Measurements from ENCODE around the gene PIK3AP1.
"Not testable (repeated sequence)": the region's sequence is repeated elsewhere in the genome, so short reads cannot be mapped to it uniquely, and the experiment has no call there.

The PIK3AP1 gene

DNA sequence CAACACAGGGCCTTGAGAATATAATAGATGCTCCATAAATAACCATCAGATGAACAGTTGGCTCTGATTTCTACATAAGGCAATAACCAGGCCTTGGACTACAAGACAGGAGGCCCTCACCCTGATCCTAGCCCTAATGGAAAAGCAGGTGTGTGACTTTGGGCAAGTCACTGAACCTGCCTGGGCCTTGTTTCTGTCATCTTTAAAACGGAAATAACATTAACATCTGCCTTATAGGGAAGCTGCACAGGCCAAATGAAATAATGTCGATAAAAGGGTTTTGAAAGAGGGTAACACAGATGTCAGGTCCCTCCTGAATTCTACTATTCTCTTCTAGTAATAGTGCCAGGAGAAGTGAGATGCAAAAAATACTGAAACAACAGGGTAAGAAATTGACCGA, 20.7 kb downstream of the PIK3AP1 start:
- DNase-seq (ENCODE audit: low read depth in 1 of 2, low spot score in 1 of 2), result no peak

DNA sequence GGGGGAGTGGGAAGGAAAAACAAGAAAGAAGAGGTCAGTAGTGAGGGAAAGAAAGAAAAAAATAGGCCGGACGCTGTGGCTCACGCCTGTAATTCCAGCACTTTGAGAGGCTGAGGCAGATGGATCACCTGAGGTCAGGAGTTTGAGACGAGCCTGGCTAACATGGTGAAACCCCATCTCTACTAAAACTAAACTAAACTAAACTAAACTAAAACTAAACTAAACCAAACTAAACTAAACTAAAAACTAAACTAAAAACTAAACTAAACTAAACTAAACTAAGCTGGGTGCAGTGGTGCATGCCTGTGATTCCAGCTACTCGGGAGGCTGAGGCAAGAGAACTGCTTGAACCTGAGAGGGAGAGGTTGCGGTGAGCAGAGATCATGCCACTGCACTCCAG, 22.0 kb downstream of the PIK3AP1 start:
- not testable (repeated sequence) for DNase-seq (ENCODE audit: low read depth in 1 of 2, low spot score in 1 of 2)

GRCh38 chr10:96697438-96697837, 22.9 kb downstream of the PIK3AP1 start:
- DNase-seq (ENCODE audit: low read depth in 1 of 2, low spot score in 1 of 2), result no peak

DNA sequence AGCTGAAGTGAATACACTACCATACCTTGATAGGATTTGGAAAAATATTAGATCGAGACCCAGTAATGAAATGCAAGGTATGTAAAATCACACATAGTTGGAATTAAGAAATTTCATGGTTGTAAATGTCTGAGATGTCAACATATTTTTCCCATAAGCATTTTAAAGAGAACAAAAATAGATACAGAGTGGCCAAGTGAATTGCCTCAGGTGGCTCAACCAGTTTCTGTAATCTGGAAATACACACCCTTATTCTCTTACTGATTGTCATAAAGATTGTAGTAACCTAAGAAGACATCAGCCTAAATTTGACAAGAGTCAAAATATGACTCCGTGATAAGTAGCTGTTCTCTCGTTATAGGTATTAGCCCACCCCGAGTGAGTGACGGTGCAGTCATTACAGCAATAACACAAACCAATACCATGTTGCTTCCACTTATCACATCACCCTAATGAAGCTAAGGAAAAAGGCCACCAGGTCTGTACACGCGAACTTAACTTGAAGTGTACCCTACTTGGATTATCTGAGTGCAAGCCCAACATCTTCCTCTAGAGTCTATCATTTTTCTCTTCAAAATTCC, 23.4 kb downstream of the PIK3AP1 start:
- DNase-seq (ENCODE audit: low read depth in 1 of 2, low spot score in 1 of 2), result no peak

DNA sequence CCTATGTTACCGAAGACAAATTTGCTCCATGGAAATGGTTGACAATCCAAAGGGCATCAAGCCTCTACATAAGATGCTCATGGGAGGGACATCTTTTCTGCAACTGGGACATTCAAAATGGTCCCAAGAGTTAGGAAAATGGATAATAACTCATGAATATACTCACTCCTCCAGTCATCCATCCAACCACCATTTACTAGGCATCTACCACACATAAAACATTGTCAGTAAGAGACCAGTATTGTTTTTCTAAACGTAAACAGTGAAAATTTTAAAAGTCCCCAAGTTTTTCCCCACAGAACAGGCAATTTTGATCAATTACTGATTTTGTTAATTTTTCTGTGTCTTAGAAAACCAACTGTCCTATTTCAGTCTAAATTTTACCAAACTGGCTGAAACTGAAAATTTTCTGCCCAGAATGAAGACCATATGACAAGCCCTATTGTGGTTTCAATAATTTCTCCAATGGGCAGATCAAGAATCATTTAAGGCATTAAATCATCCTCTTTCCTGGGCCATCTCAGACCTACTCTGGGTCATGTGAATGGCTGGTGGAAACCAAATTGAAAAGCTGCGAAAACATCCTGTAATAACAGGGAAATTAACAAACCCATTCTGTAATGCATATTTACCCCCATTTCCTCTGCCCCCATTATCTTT, 24.2 kb downstream of the PIK3AP1 start:
- no peak for DNase-seq (ENCODE audit: low read depth in 1 of 2, low spot score in 1 of 2)

- no peak for DNase-seq (ENCODE audit: low read depth in 1 of 2, low spot score in 1 of 2)
Observed at GRCh38 chr10:96695366-96695765, 24.9 kb downstream of the PIK3AP1 start.

- DNase-seq (ENCODE audit: low read depth in 1 of 2, low spot score in 1 of 2), result no peak
Observed at GRCh38 chr10:96693431-96693830, 26.9 kb downstream of the PIK3AP1 start.

GRCh38 chr10:96692427-96692826, 27.9 kb downstream of the PIK3AP1 start:
- DNase-seq (ENCODE audit: low read depth in 1 of 2, low spot score in 1 of 2), result no peak

DNA sequence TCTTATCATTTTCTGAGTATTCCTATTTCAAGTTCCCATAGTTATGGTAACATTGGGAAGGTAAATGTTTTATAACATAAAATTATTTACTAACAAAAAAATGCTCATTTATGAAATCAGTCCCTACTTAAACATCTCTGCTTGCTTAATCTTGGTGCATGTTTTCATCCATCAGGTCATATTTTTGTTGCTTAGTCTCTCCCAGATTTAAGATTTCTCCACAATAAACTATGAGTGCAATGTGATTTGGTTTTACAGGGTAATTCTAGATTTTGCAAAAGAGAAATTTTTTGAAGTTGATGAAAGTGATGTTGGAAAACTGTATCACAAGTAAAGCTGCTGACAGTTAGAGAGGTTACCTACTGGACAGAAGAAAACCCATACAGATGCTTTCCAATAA, 28.6 kb downstream of the PIK3AP1 start:
- no peak for DNase-seq (ENCODE audit: low read depth in 1 of 2, low spot score in 1 of 2)

DNA sequence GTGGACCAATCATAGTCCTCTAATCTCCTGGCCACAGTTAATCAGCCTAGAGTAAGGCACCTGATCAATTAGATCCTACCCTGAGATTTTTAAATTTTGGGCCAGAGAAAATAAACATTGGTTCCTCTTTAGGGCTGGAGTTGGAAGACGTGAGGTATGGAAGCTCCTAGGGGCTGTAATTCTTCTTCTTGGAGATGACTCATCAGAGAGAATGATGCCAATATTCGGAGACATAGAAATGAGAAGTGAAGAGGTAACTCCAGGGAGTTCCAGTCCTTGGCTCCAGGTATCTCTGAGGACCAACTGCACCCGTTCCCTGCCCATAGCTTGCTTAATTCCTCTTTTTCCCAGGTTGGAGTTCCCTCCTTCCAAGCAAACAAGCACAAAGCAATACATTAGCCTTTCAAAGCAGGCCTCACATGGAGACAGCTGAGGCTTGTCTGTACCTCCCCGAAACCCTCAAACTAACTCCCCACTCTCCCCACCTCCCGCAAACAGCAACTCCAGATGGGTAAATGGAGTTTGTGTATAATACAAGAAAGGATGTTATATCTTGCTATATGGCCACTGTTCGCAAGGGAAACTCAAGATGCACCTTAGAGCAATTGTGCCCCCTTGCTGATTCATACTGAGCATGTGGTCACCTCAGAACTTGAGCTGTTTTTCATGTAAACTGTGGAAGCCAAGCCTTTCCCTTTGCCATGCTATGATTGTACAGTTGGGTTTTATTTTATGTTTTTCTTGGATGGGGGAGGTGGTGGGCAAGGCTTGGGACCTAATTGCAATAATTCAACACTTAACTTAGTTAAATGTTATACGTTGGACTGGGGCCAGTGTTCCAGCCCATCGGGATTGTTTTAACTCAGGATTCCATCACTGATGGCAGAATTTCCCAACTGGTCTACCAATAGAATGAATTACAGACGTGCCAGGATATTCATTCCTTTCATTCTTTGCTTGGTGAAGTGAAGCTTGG, 29.3 kb downstream of the PIK3AP1 start:
- DNase-seq (ENCODE audit: low read depth in 1 of 2, low spot score in 1 of 2), result no peak

DNA sequence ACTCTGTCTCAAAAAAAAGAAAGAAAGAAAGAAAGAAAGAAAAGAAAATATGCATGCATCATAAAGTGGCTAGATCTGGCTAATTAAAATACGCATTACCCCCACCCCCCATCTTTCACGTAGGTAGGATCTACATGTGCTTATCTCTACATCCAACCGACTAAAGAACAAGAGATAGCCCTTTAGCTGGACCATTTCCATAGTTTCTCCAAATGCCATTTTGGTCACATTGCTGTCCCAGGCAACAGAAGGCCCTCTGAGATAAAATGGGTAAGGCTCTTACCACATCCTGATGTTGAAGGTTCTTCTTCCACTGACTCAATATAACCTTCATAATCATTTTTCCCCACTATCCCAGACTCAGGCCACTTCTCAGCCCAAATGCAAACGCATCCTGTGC, 31.5 kb downstream of the PIK3AP1 start:
- no peak for DNase-seq (ENCODE audit: low read depth in 1 of 2, low spot score in 1 of 2)

- DNase-seq (ENCODE audit: low read depth in 1 of 2, low spot score in 1 of 2), result no peak
Observed at GRCh38 chr10:96687317-96688012, 32.8 kb downstream of the PIK3AP1 start.

DNA sequence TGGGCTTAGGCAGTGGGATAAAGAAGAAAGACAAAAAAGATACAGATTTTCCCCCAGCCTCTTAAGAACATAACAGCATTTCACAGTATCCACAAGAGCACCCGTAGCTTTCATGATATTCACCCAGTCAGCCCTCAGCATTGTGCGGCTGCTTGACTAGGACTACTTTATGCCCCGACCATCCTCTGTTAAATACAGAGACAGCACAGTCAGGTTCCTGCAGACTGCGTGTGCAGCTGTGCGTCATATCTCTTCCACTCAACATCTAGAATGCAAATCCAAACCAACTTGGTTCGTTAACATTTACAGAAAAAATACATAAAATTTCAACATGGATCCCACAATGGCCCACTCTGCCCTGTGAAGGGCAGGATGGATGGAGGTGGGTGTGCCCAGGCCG, 33.8 kb downstream of the PIK3AP1 start:
- DNase-seq (ENCODE audit: low read depth in 1 of 2, low spot score in 1 of 2), result no peak

- DNase-seq (ENCODE audit: low read depth in 1 of 2, low spot score in 1 of 2), result no peak
Observed at GRCh38 chr10:96685306-96685705, 35.0 kb downstream of the PIK3AP1 start.

- no peak for DNase-seq (ENCODE audit: low read depth in 1 of 2, low spot score in 1 of 2)
Observed at GRCh38 chr10:96684826-96685225, 35.5 kb downstream of the PIK3AP1 start.

- DNase-seq (ENCODE audit: low read depth in 1 of 2, low spot score in 1 of 2), result no peak
Observed at GRCh38 chr10:96683710-96684109, 36.6 kb downstream of the PIK3AP1 start.

GRCh38 chr10:96683065-96683464, 37.2 kb downstream of the PIK3AP1 start:
- DNase-seq (ENCODE audit: low read depth in 1 of 2, low spot score in 1 of 2), result no peak

DNA sequence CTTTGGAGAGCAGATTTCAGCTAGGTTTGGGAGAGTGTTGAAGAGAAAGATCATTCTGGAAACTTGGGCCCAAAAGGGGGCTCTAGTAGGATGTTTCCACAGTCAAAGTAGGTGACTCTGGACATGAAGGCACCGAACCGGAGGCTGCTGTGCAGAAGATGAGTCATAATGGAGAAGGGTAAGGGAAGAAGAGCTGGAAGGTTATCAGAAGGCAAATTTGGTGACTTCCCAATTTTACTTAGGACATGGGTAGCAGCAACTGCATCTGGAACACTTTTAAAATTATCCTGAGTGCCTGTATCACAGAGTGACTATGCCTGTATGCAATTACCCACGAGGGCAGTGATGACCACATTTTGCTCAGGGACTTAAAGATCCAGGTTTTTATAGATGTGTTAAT, 38.8 kb downstream of the PIK3AP1 start:
- DNase-seq (ENCODE audit: low read depth in 1 of 2, low spot score in 1 of 2), result no peak

- DNase-seq (ENCODE audit: low read depth in 1 of 2, low spot score in 1 of 2), result not testable (repeated sequence)
Observed at GRCh38 chr10:96680463-96680862, 39.9 kb downstream of the PIK3AP1 start.

DNA sequence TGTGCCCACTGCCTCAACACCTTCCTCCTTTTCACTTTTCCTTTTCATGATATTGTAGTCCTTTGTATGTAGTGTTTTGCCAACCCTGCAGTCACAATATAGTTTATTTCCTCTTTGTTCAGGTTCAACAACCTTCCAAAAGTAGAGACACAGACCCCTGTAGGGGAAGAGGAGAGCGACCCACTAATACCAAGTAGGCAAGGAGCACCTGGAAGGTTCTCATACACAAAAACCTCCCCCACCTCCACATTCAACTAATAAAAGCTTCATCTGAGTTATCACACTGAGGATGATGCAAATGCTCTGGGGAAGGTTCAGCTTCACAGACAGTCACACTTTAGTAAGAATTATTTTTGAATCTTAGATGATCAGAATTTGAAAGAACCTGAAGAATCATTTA, 41.6 kb downstream of the PIK3AP1 start:
- DNase-seq (ENCODE audit: low read depth in 1 of 2, low spot score in 1 of 2), result no peak
